ENCODE measurements around the gene SLC28A2. TPM values are rescaled to one million over a fixed set of nuclear protein-coding genes. Genes with fewer than 3 reads are reported as not detected.

Gene SLC28A2
- polyA plus RNA-seq, 1 donor from 2014 or later = not detected

GRCh38 chr15:45279024-45279698, 27.1 kb downstream of the SLC28A2 start:
- H3K4me3 ChIP-seq (ENCODE audit: low read length) = peak overlapping the region; percentile 71
- no peaks in the 10 kb centered on the region for H3K79me2 ChIP-seq (replicated peaks; ENCODE audit: insufficient read depth, low read length)
- peak overlapping the region; percentile 85 for H2AFZ ChIP-seq (ENCODE audit: low read depth, low read length)
- peak overlapping the region; percentile 80 for H3K9ac ChIP-seq (ENCODE audit: low read length)
- H3K4me2 ChIP-seq (ENCODE audit: low read length) = peak overlapping the region; percentile 55
- H3K27ac ChIP-seq (ENCODE audit: low read length) = peak overlapping the region; percentile 80
- H3K9me2 ChIP-seq (ENCODE audit: insufficient read depth, low read length) = no peaks in the 10 kb centered on the region
- no peaks in the 10 kb centered on the region for H3K9me3 ChIP-seq (ENCODE audit: low read length)
- no peaks in the 10 kb centered on the region for H4K20me1 ChIP-seq (ENCODE audit: insufficient read depth)
- H3F3A ChIP-seq (ENCODE audit: insufficient read depth, low read length, poor library complexity, severe bottlenecking) = no peaks in the 10 kb centered on the region
- TF ChIP-seq RAD21 (conservative IDR thresholded peaks at IDR 0.05) (no peak), MXI1 (conservative IDR thresholded peaks at IDR 0.05; ENCODE audit: poor library complexity, severe bottlenecking) (peak; percentile 72), CTCF (IDR thresholded peaks at IDR 0.05; ENCODE audit: poor library complexity, severe bottlenecking) (no peak), TAF1 (IDR thresholded peaks at IDR 0.05; ENCODE audit: low read depth) (peak; percentile 34), SMC3 (conservative IDR thresholded peaks at IDR 0.05; ENCODE audit: poor library complexity) (peak; percentile 14), POLR2AphosphoS5 (IDR thresholded peaks at IDR 0.05) (peak; percentile 80), EP300 (conservative IDR thresholded peaks at IDR 0.05; ENCODE audit: poor library complexity, severe bottlenecking) (no peak), REST (IDR thresholded peaks at IDR 0.05; ENCODE audit: borderline replicate concordance) (peak; percentile 80)
- no peaks in the 10 kb centered on the region for H3K36me3 ChIP-seq (ENCODE audit: insufficient read depth, low read length)
- no peaks in the 10 kb centered on the region for H3K27me3 ChIP-seq (ENCODE audit: insufficient read depth, low read depth, low read length)

GRCh38 chr15:45285413-45285812, 33.4 kb downstream of the SLC28A2 start:
- no peaks in the 10 kb centered on the region for H3K9me3 ChIP-seq (ENCODE audit: low read length)
- H3K4me2 ChIP-seq (ENCODE audit: low read length) = no peak overlapping the region
- H3K4me3 ChIP-seq (ENCODE audit: low read length) = no peak overlapping the region
- H2AFZ ChIP-seq (ENCODE audit: low read depth, low read length) = no peak overlapping the region
- H3K79me2 ChIP-seq (replicated peaks; ENCODE audit: insufficient read depth, low read length) = no peaks in the 10 kb centered on the region
- H3K36me3 ChIP-seq (ENCODE audit: insufficient read depth, low read length) = no peaks in the 10 kb centered on the region
- no peaks in the 10 kb centered on the region for H3K9me2 ChIP-seq (ENCODE audit: insufficient read depth, low read length)
- no peaks in the 10 kb centered on the region for H3K27me3 ChIP-seq (ENCODE audit: insufficient read depth, low read depth, low read length)
- H3F3A ChIP-seq (ENCODE audit: insufficient read depth, low read length, poor library complexity, severe bottlenecking) = no peaks in the 10 kb centered on the region
- H3K9ac ChIP-seq (ENCODE audit: low read length) = no peak overlapping the region
- no peak for TF ChIP-seq SMC3 (conservative IDR thresholded peaks at IDR 0.05; ENCODE audit: poor library complexity)
- TF ChIP-seq MXI1 (conservative IDR thresholded peaks at IDR 0.05; ENCODE audit: poor library complexity, severe bottlenecking) = no peak
- no peak for TF ChIP-seq EZH2 (IDR thresholded peaks at IDR 0.05; ENCODE audit: borderline replicate concordance, insufficient read depth, low read length, poor library complexity, severe bottlenecking)
- no peak for TF ChIP-seq TAF1 (IDR thresholded peaks at IDR 0.05; ENCODE audit: low read depth)
- TF ChIP-seq POLR2AphosphoS5 (IDR thresholded peaks at IDR 0.05) = no peak
- TF ChIP-seq EP300 (conservative IDR thresholded peaks at IDR 0.05; ENCODE audit: poor library complexity, severe bottlenecking) = no peak
- no peak for TF ChIP-seq CTCF (IDR thresholded peaks at IDR 0.05; ENCODE audit: poor library complexity, severe bottlenecking)
- no peak for TF ChIP-seq RAD21 (conservative IDR thresholded peaks at IDR 0.05)
- TF ChIP-seq REST (IDR thresholded peaks at IDR 0.05; ENCODE audit: borderline replicate concordance) = no peak
- no peak overlapping the region for H3K27ac ChIP-seq (ENCODE audit: low read length)
- H4K20me1 ChIP-seq (ENCODE audit: insufficient read depth) = no peaks in the 10 kb centered on the region

Measured in neural cell (in vitro differentiated cells).